ENCODE measurements around the gene RBM43. TPM values are rescaled to one million over a fixed set of nuclear protein-coding genes. Genes with fewer than 3 reads are reported as not detected.
"Not testable (repeated sequence)": the region's sequence is repeated elsewhere in the genome, so short reads cannot be mapped to it uniquely, and the experiment has no call there.

The RBM43 gene
- total and polyA plus RNA-seq, 9 donors: 5.5 to 22.0 (median 13.6) TPM

DNA sequence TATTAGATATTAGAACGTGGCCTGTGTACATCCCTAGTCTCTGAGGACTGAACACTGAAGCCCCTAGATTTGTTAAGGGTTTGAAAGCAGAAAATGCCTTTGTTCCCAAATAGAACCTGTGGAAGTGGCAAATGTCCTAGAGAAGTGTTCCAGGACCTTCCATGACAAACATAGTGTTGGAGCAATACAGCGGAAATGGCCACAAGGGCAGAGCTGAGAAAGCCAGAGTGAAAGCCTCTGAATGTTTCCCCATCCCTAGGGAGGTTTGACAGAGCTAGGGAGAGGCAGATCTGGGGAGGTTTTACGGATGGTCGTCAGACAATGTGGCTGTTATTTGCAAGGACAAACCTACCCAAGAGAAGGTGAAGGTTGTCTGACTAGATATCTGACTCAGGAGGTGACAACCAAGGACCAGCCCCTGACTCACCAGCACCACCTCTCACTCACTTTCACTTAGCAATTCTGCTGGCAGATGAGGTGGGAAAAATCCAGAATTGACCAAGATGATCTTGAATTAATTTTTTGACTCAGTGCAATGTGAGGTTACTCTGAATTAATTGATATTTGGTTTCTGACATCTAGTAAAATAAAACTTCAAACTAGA lies 24.1 kb downstream of the RBM43 start:
- TF ChIP-seq, protein P1, sequence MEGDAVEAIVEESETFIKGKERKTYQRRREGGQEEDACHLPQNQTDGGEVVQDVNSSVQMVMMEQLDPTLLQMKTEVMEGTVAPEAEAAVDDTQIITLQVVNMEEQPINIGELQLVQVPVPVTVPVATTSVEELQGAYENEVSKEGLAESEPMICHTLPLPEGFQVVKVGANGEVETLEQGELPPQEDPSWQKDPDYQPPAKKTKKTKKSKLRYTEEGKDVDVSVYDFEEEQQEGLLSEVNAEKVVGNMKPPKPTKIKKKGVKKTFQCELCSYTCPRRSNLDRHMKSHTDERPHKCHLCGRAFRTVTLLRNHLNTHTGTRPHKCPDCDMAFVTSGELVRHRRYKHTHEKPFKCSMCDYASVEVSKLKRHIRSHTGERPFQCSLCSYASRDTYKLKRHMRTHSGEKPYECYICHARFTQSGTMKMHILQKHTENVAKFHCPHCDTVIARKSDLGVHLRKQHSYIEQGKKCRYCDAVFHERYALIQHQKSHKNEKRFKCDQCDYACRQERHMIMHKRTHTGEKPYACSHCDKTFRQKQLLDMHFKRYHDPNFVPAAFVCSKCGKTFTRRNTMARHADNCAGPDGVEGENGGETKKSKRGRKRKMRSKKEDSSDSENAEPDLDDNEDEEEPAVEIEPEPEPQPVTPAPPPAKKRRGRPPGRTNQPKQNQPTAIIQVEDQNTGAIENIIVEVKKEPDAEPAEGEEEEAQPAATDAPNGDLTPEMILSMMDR (IDR thresholded peaks at IDR 0.05): no peak
- TF ChIP-seq EP300 (IDR thresholded peaks at IDR 0.05): no peak
- TF ChIP-seq POLR2A (IDR thresholded peaks at IDR 0.05): no peak
- WGBS, 3 donors: 69 to 74% (median 70%) methylated on average over 4 of the region's 4 CpGs
- intact Hi-C loops (cut with DNase I): loop anchor here in 3 of 4 donors (5.0 to 10.0 kb wide), 2 partner anchors 1640 to 1643 kb away; no protein-coding TSS in a partner anchor
- Histone ChIP-seq H3K27ac (no peak overlapping the region), H3K27me3 (no peaks in the 10 kb centered on the region), H3K4me3 (no peak overlapping the region), H3K36me3 (no peaks in the 10 kb centered on the region), H3K9me3 (no peaks in the 10 kb centered on the region), H3K4me1 (ENCODE audit: insufficient read depth) (no peaks in the 10 kb centered on the region)
- no peak for DNase-seq

GRCh38 chr2:151233760-151234159 lies 27.9 kb downstream of the RBM43 start:
- not testable (repeated sequence) for H3K4me1 ChIP-seq (ENCODE audit: insufficient read depth); H3K27me3 ChIP-seq; H3K27ac ChIP-seq; H3K4me3 ChIP-seq; DNase-seq; H3K9me3 ChIP-seq; H3K36me3 ChIP-seq
- WGBS, 3 donors: 95 to 99% (median 96%) methylated on average over 3 of the region's 3 CpGs
- intact Hi-C loops (cut with DNase I): loop anchor here in 2 of 4 donors (10.0 kb wide), 1 partner anchor 1639 kb away; no protein-coding TSS in a partner anchor

- not testable (repeated sequence) for H3K4me1 ChIP-seq (ENCODE audit: insufficient read depth); H3K27me3 ChIP-seq; H3K4me3 ChIP-seq; H3K27ac ChIP-seq; H3K36me3 ChIP-seq; DNase-seq; H3K9me3 ChIP-seq
- intact Hi-C loops (cut with DNase I): loop anchor here in 2 of 4 donors (10.0 kb wide), 1 partner anchor 1638 kb away; no protein-coding TSS in a partner anchor
- 92 to 97% (median 94%) methylated on average over 2 of the region's 2 CpGs for WGBS, 3 donors
Measured at GRCh38 chr2:151233288-151233687, 28.4 kb downstream of the RBM43 start.

GRCh38 chr2:151230627-151231140 lies 31.0 kb downstream of the RBM43 start:
- Histone ChIP-seq H3K27me3 (no peaks in the 10 kb centered on the region), H3K36me3 (no peaks in the 10 kb centered on the region), H3K9me3 (no peaks in the 10 kb centered on the region), H3K27ac (no peak overlapping the region), H3K4me1 (ENCODE audit: insufficient read depth) (no peaks in the 10 kb centered on the region), H3K4me3 (no peak overlapping the region)
- 89 to 97% (median 93%) methylated on average over 2 of the region's 2 CpGs for WGBS, 3 donors
- intact Hi-C loops (cut with DNase I): loop anchor here in 2 of 4 donors (10.0 kb wide), 1 partner anchor 1636 kb away; no protein-coding TSS in a partner anchor
- TF ChIP-seq EP300 (IDR thresholded peaks at IDR 0.05) (no peak), POLR2A (IDR thresholded peaks at IDR 0.05) (no peak)
- TF ChIP-seq, protein P1 (IDR thresholded peaks at IDR 0.05): no peak
- DNase-seq: no peak

- TF ChIP-seq EP300 (IDR thresholded peaks at IDR 0.05) (no peak), POLR2A (IDR thresholded peaks at IDR 0.05) (no peak)
- TF ChIP-seq, protein P1 (IDR thresholded peaks at IDR 0.05): no peak
- intact Hi-C loops (cut with DNase I): loop anchor here in 1 of 4 donors (10.0 kb wide), 1 partner anchor 144 kb away; no protein-coding TSS in a partner anchor
- H3K27ac ChIP-seq: no peak overlapping the region
Measured at GRCh38 chr2:151228847-151229512, 32.7 kb downstream of the RBM43 start.

More at GRCh38 chr2:151228847-151229512, 32.7 kb downstream of the RBM43 start:
- H3K4me3 ChIP-seq: no peak overlapping the region
- no peaks in the 10 kb centered on the region for H3K9me3 ChIP-seq
- no peaks in the 10 kb centered on the region for H3K36me3 ChIP-seq
- no peaks in the 10 kb centered on the region for H3K4me1 ChIP-seq (ENCODE audit: insufficient read depth)
- no peak for DNase-seq
- H3K27me3 ChIP-seq: no peaks in the 10 kb centered on the region
